Kidney epithelial cell (primary cell): ENCODE results near the gene PIK3C2G. TPM values are rescaled to one million over a fixed set of nuclear protein-coding genes. Genes with fewer than 3 reads are reported as not detected.
A peak's percentile ranks its signal among the peaks of the same experiment; 100 is the strongest.

Source experiments
- DNase-seq: peaks from one replicate; pipeline ENCODE4 v3.0.0-alpha.2; 2010; ENCODE audit warnings: low read depth
- H3K27me3 ChIP-seq: 2 replicates; pipeline ENCODE4 v1.6.0; 2011; ENCODE audit warnings: low read length; ENCODE audit not compliant: control insufficient read depth, insufficient read depth
- H3K36me3 ChIP-seq: 2 replicates; pipeline ENCODE4 v1.5.1; 2011; ENCODE audit warnings: low read length; ENCODE audit not compliant: control insufficient read depth, insufficient read depth
- H3K4me3 ChIP-seq: 2 replicates; pipeline ENCODE4 v1.5.1; 2011; ENCODE audit warnings: low read depth, mild to moderate bottlenecking, control low read depth, low read length
- CTCF ChIP-seq: IDR thresholded peaks from 2 replicates; pipeline ENCODE4 v1.5.1; 2011; ENCODE audit warnings: mild to moderate bottlenecking, moderate library complexity, low read length, control low read depth, inconsistent platforms; ENCODE audit not compliant: insufficient read depth, poor library complexity, severe bottlenecking
- total RNA-seq: library from RNA; depleted of rRNA; stranded (reverse); fragments of >200 nt; gene quantifications from 2 replicates; pipeline ENCODE4 v1.2.3, GENCODE V29; 2015

The PIK3C2G gene
- total RNA-seq, 1 donor from 2014 or later: 0.13 TPM

GRCh38 chr12:18264581-18265075, 3.3 kb downstream of the PIK3C2G start:
- Histone ChIP-seq H3K36me3 (no peaks in the 10 kb centered on the region), H3K27me3 (no peaks in the 10 kb centered on the region), H3K4me3 (no peak overlapping the region)
- TF ChIP-seq CTCF: no peak
- DNase-seq: no peak

GRCh38 chr12:18267427-18268099, 6.2 kb downstream of the PIK3C2G start:
- no peaks in the 10 kb centered on the region for H3K27me3 ChIP-seq
- no peaks in the 10 kb centered on the region for H3K36me3 ChIP-seq
- DNase-seq: no peak
- TF ChIP-seq CTCF: no peak
- no peak overlapping the region for H3K4me3 ChIP-seq

GRCh38 chr12:18270958-18271460, 9.7 kb downstream of the PIK3C2G start:
- TF ChIP-seq CTCF: no peak
- Histone ChIP-seq H3K4me3 (no peak overlapping the region), H3K36me3 (no peaks in the 10 kb centered on the region), H3K27me3 (no peaks in the 10 kb centered on the region)
- DNase-seq: no peak

- Histone ChIP-seq H3K36me3 (no peaks in the 10 kb centered on the region), H3K4me3 (no peak overlapping the region), H3K27me3 (no peaks in the 10 kb centered on the region)
- TF ChIP-seq CTCF: no peak
- peak; percentile 63 for DNase-seq
These were observed 14.7 kb downstream of the PIK3C2G start for GRCh38 chr12:18275981-18276380.

GRCh38 chr12:18277196-18277595, 15.9 kb downstream of the PIK3C2G start:
- TF ChIP-seq CTCF: no peak
- H3K36me3 ChIP-seq: no peaks in the 10 kb centered on the region
- DNase-seq: no peak

GRCh38 chr12:18280728-18281127, 19.4 kb downstream of the PIK3C2G start:
- no peak for TF ChIP-seq CTCF
- DNase-seq: no peak
- H3K4me3 ChIP-seq: no peak overlapping the region
- H3K36me3 ChIP-seq: no peaks in the 10 kb centered on the region
- H3K27me3 ChIP-seq: no peaks in the 10 kb centered on the region

More at GRCh38 chr12:18277196-18277595, 15.9 kb downstream of the PIK3C2G start:
- Histone ChIP-seq H3K4me3 (no peak overlapping the region), H3K27me3 (no peaks in the 10 kb centered on the region)
